H1 (cell line): Measurements from ENCODE around the gene DKC1. TPM values are rescaled to one million over a fixed set of nuclear protein-coding genes. Genes with fewer than 3 reads are reported as not detected.

Experiments used
- polyA plus RNA-seq, 7 experiments: library from polyadenylated mRNA; depleted of rRNA in 3 of 7; stranded (reverse) in 5 of 7; unstranded in 2 of 7; fragments of >200 nt in 5 of 7; fragments of 200-250 nt in 2 of 7; gene quantifications; 1 replicate in 5 of 7; 2 replicates in 1 of 7; 4 replicates in 1 of 7; pipeline versions ENCODE4 v1.2.1 to v1.2.3, GENCODE V29; 2011 to 2013; ENCODE audit warnings: missing spikeins in 2 of 7, mixed read lengths in 2 of 7
- small RNA-seq: library from polyadenylated mRNA; stranded (forward); fragments of <200 nt; extraction: miRNeasy Mini kit (QIAGEN cat#:217004); gene quantifications from one replicate; pipeline ENCODE3, GENCODE V24; 2013; ENCODE audit not compliant: insufficient read depth
- total RNA-seq: library from RNA; stranded (reverse); fragmentation: NEBNext Ultra II Directional; extraction: Animal tissue kit (Norgen Biotek cat#: 25700); gene quantifications from 2 replicates; pipeline ENCODE4 v1.2.1, GENCODE V29; 2021

The DKC1 gene
- total and polyA plus RNA-seq, 2 of the 8 experiments (the other 6 are each of a cell fraction or from before 2014, with no cell fraction given): 65.6 to 143 TPM

Small RNA genes within 50 kb of the gene (small RNA-seq; reads per million reads assigned to genes)
- not detected for gene SNORA36A

Other genes with a start within 250 kb of the DKC1 start
- 16.2 and 21.7 TPM in 2 replicates for gene FAM3A, start 246.6 kb upstream of the DKC1 start, total RNA-seq
- 18.6 and 28.1 TPM in 2 replicates for gene FAM3A, start 246.6 kb upstream of the DKC1 start, polyA plus RNA-seq (2011; rRNA removed)
- gene G6PD, start 216.0 kb upstream of the DKC1 start, total RNA-seq: 55.1 and 61.7 TPM in 2 replicates
- 47.3 and 88.4 TPM in 2 replicates for gene G6PD, start 216.0 kb upstream of the DKC1 start, polyA plus RNA-seq (2011; rRNA removed)
- gene IKBKG, start 215.2 kb upstream of the DKC1 start, total RNA-seq: 18.1 and 18.7 TPM in 2 replicates
- gene IKBKG, start 215.2 kb upstream of the DKC1 start, polyA plus RNA-seq (2011; rRNA removed): 17.5 and 33.3 TPM in 2 replicates
- gene CTAG1A, start 177.7 kb upstream of the DKC1 start, total RNA-seq: not detected in 2 replicates
- gene CTAG1A, start 177.7 kb upstream of the DKC1 start, polyA plus RNA-seq (2011; rRNA removed): not detected in 2 replicates
- not detected in 2 replicates for gene CTAG1B, start 143.6 kb upstream of the DKC1 start, total RNA-seq
- gene CTAG1B, start 143.6 kb upstream of the DKC1 start, polyA plus RNA-seq (2011; rRNA removed): not detected in 2 replicates
- not detected in 2 replicates for gene CTAG2, start 109.3 kb upstream of the DKC1 start, total RNA-seq
- not detected in 2 replicates for gene CTAG2, start 109.3 kb upstream of the DKC1 start, polyA plus RNA-seq (2011; rRNA removed)
- gene GAB3, start 11.8 kb upstream of the DKC1 start, total RNA-seq: 1.2 and 1.5 TPM in 2 replicates
- gene GAB3, start 11.8 kb upstream of the DKC1 start, polyA plus RNA-seq (2011; rRNA removed): 0.48 and 0.52 TPM in 2 replicates
- 12.9 and 13.4 TPM in 2 replicates for gene MPP1, start 42.6 kb downstream of the DKC1 start, total RNA-seq
- 6.2 and 7.6 TPM in 2 replicates for gene MPP1, start 42.6 kb downstream of the DKC1 start, polyA plus RNA-seq (2011; rRNA removed)
- not detected in 2 replicates for gene SMIM9, start 71.8 kb downstream of the DKC1 start, total RNA-seq
- gene SMIM9, start 71.8 kb downstream of the DKC1 start, polyA plus RNA-seq (2011; rRNA removed): not detected in 2 replicates
- gene F8A1, start 123.5 kb downstream of the DKC1 start, total RNA-seq: 26.8 and 30.2 TPM in 2 replicates
- gene F8A1, start 123.5 kb downstream of the DKC1 start, polyA plus RNA-seq (2011; rRNA removed): 17.0 and 18.9 TPM in 2 replicates